Subcutaneous preadipocyte (primary cell): ENCODE measurements around the gene CHD3. TPM values are rescaled to one million over a fixed set of nuclear protein-coding genes. Genes with fewer than 3 reads are reported as not detected.

Experiments
- small RNA-seq: library from RNA; depleted of rRNA; stranded (forward); fragments of <200 nt; gene quantifications from one replicate; pipeline ENCODE3, GENCODE V24; 2012
- total RNA-seq: library from RNA; depleted of rRNA; stranded (reverse); fragments of >200 nt; gene quantifications from 2 replicates; pipeline ENCODE4 v1.2.3, GENCODE V29; 2012

Gene CHD3
- 58.1 and 58.4 TPM in 2 replicates for total RNA-seq

GRCh38 chr17:7888184-7888920 lies at the start of gene CHD3:
CHD3 (plus strand) TSS chr17:7888789; CDS start chr17:7889001, 212 bp downstream.

DNA sequence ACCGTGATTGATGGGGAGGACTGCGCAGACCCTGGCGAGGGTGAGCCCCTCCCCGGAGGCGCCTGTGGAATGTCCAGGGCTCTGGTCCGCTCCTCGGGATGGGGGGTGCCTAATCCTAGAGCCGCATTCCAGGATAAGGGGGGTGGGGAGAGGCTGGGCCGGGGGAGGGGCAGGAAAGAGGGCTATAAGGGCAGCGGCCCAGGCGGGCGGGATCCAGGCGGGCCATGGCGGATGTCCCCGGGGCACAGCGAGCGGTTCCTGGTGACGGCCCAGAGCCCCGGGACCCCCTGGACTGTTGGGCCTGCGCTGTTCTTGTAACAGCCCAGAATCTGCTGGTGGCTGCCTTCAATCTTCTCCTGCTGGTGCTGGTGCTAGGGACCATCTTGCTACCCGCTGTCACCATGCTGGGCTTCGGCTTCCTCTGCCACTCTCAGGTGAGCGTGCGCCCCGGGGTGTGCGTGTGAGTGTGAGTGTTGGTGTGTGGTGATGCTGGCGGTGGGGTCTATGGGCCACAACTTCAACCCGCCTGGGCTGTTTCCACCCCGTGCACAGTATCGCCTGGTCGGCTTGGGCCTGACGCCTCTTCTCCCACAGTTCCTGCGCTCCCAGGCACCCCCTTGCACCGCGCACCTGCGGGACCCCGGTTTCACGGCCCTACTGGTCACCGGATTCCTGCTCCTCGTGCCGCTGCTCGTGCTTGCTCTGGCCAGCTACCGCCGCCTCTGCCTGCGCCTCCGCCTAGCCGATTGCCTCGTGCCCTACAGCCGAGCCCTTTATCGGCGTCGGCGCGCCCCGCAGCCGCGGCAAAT lies 33.5 kb upstream of the CHD3 start, which contains the start of gene TMEM88:
Gene TMEM88 (plus strand): TSS at position 216 of the 809 bp plus-strand sequence. CDS start 9 bp downstream, at position 225.

GRCh38 chr17:7856811-7857712 lies 31.5 kb upstream of the CHD3 start, which contains the start of gene NAA38:
NAA38 (minus strand) TSS chr17:7857559; CDS start chr17:7857463, 96 bp downstream.

GRCh38 chr17:7857713-7858521 lies 30.7 kb upstream of the CHD3 start, which contains the start of gene CYB5D1:
CYB5D1 (plus strand) TSS chr17:7858003; CDS start chr17:7858135, 132 bp downstream.

GRCh38 chr17:7915611-7916384 lies 27.2 kb downstream of the CHD3 start, which contains the start of gene RNF227:
RNF227 (minus strand) TSS chr17:7916289; CDS start chr17:7916195, 94 bp downstream.

DNA sequence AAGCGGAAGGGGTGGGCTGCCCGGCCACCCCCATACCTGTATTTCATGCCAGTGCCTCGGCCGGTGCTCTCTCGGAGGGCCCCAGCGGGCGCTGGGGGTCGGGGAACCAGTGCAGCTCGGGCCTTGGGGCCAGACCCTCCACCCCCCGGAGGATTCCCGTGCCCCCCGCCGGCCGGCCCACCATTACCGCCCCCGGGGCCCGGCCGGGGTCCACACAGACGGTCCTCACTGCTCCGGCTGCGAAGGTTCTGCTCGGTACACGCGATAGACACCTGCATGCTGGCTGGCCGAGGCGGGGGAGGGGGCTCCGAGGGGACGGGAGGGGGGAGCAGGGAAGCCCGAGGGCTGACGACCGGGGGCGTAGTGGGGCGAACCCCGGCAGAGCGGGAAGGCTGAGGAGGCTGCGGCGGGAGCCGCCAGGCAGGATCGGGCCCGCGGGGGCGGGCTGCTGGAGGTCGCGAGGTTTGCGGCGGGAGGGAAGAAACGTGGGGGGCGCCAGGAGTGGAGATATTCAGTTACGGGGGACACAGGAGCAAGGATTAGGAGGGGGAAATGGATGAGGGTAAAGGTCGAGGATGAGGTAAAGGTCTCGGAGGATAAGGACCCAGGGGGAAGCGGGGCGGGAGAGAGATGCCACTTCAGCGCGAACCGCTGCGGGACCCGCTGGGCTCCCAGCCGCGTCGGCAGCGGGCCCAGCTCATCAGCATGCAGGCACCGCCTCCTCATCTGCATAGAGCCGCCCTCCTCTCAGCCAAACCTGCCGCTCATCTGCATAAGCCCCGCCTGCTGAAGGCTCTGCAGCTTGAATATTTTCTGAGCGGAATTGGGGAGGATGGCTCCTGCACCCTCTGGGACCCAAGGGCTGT lies 40.8 kb downstream of the CHD3 start, which contains the start of gene KCNAB3:
Gene KCNAB3 (minus strand): TSS at position 699 of the 866 bp plus-strand sequence. CDS start 421 bp downstream, at position 278.

DNA sequence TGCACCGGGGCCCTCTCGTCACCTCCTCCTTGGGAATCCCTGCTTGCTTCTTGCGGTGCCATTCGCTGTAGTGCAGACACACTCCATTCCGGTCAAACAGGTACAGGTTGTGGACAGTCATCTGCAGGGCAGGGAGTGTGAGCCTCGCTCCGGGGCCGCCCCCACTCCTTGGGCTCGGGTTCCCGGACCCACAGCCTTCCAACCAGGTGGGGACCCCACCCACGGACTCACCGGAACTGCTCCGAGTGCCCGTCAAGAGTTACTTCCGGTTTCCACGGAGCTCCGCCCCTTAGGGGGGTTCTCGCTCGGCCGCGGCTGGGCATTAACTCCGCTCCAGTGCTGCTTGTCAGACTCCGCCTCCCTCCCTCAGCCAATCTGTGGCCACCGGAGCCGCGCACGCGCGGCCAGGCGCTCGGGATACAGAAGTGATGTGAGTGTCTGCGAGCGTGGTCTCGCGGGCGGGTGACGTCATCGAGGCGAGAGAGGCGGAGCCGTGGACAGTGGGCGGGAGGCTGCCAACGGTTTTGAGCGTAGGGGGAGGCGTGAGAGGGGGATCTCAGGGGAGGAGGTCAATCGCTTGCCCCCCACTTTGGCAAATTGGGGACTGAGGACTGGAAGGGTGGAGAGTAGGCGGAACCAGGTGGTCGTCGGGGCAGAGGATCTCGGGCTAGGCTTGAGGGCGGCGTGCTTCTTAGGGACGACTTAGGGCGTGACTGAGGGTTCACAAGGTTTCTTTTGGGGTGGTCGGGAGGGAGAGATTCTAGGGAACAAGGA lies 43.3 kb downstream of the CHD3 start, which contains the start of the genes CNTROB and TRAPPC1:
Gene CNTROB (plus strand): TSS at position 498 of the 774 bp plus-strand sequence. CDS start 874 bp downstream, outside the sequence.
Gene TRAPPC1 (minus strand): TSS at position 238 of the 774 bp plus-strand sequence. CDS start 117 bp downstream, at position 121.

Small RNA genes lying within 50 kb of the gene (small RNA-seq; reads per million reads assigned to genes)
- gene SCARNA21, result 3.0 reads per million, percentile 87 among the genes with 10 or more reads in this experiment

Other genes starting within 250 kb of the CHD3 start
- gene ATP1B2, start 237.9 kb upstream of the CHD3 start, total RNA-seq, result not detected in 2 replicates
- gene TP53, start 201.3 kb upstream of the CHD3 start, total RNA-seq, result 30.9 and 46.9 TPM in 2 replicates
- 8.1 and 10.2 TPM in 2 replicates for gene WRAP53, start 200.3 kb upstream of the CHD3 start, total RNA-seq
- 0.37 and 0.59 TPM in 2 replicates for gene EFNB3, start 183.6 kb upstream of the CHD3 start, total RNA-seq
- gene DNAH2, start 171.0 kb upstream of the CHD3 start, total RNA-seq, result 0.37 and 0.39 TPM in 2 replicates
- gene KDM6B, start 54.6 kb upstream of the CHD3 start, total RNA-seq, result 3.3 and 5.1 TPM in 2 replicates
- gene TMEM88, start 33.7 kb upstream of the CHD3 start, total RNA-seq, result 0.20 TPM in 1 of 2 replicates, not detected in the other
- gene NAA38, start 31.2 kb upstream of the CHD3 start, total RNA-seq, result 61.6 and 106 TPM in 2 replicates
- gene CYB5D1, start 30.8 kb upstream of the CHD3 start, total RNA-seq, result 8.8 and 11.5 TPM in 2 replicates
- 1.1 and 2.2 TPM in 2 replicates for gene RNF227, start 27.5 kb downstream of the CHD3 start, total RNA-seq
- under 0.01 and 0.98 TPM in 2 replicates for gene KCNAB3, start 41.1 kb downstream of the CHD3 start, total RNA-seq
- gene TRAPPC1, start 43.2 kb downstream of the CHD3 start, total RNA-seq, result 27.2 and 38.6 TPM in 2 replicates
- gene CNTROB, start 43.4 kb downstream of the CHD3 start, total RNA-seq, result 21.7 and 28.5 TPM in 2 replicates
- gene GUCY2D, start 113.8 kb downstream of the CHD3 start, total RNA-seq, result under 0.01 TPM in 1 of 2 replicates, not detected in the other
- gene ALOX15B, start 150.3 kb downstream of the CHD3 start, total RNA-seq, result 0.20 and 1.8 TPM in 2 replicates
- gene ALOX12B, start 198.9 kb downstream of the CHD3 start, total RNA-seq, result 0.73 TPM in 1 of 2 replicates, not detected in the other
- not detected in 2 replicates for gene ALOXE3, start 229.7 kb downstream of the CHD3 start, total RNA-seq
- 0.37 and 0.39 TPM in 2 replicates for gene HES7, start 235.3 kb downstream of the CHD3 start, total RNA-seq